Activated CD8-positive, alpha-beta T cell treated with anti-CD3 and anti-CD28 coated beads for 36 hours (primary cell): ENCODE results near the gene HOXC9. TPM values are rescaled to one million over a fixed set of nuclear protein-coding genes. Genes with fewer than 3 reads are reported as not detected.
A peak's percentile ranks its signal among the peaks of the same experiment; 100 is the strongest.

Source experiments
- ATAC-seq: fragments of 200-7000 bp; cut with Tn5 transposase; one replicate; pipeline ENCODE4 v1.10.0; 2021; ENCODE audit warnings: mild to moderate bottlenecking, moderate library complexity
- CTCF ChIA-PET: fragments of 350-600 bp; sonication (Branson Sonifier 250); formaldehyde crosslinking; loops from one replicate; lab custom pipeline; 2021; ENCODE audit warnings: antibody characterized with exemption; lab: Charles Lee
- POLR2A ChIA-PET: fragments of 350-600 bp; sonication (Branson Sonifier 250); formaldehyde crosslinking; loops from one replicate; lab custom pipeline; 2021; ENCODE audit warnings: antibody characterized with exemption; lab: Charles Lee
- DNase-seq: peaks from one replicate; pipeline ENCODE4 v3.0.0-alpha.2; 2020
- H3K27ac Mint-ChIP-seq: one replicate; pipeline ENCODE4 v1.8.0; 2021; ENCODE audit warnings: mild to moderate bottlenecking, mixed read lengths
- H3K27me3 Mint-ChIP-seq: one replicate; pipeline ENCODE4 v1.8.0; 2021; ENCODE audit warnings: mixed read lengths
- H3K36me3 Mint-ChIP-seq: one replicate; pipeline ENCODE4 v1.8.0; 2021; ENCODE audit warnings: low read depth, mixed read lengths
- H3K4me1 Mint-ChIP-seq: one replicate; pipeline ENCODE4 v1.8.0; 2021; ENCODE audit warnings: low read depth, mixed read lengths
- H3K4me3 Mint-ChIP-seq: one replicate; pipeline ENCODE4 v1.8.0; 2021; ENCODE audit warnings: mild to moderate bottlenecking, moderate library complexity, mixed read lengths
- H3K9me3 Mint-ChIP-seq: one replicate; pipeline ENCODE4 v1.8.0; 2021; ENCODE audit warnings: mixed read lengths
- intact Hi-C: fragments of 100-400 bp; cut with micrococcal nuclease; formaldehyde crosslinking; loops from one replicate; pipeline ENCODE4 v1.10.0; 2022
- microRNA-seq: library from miRNA; unstranded; fragments of <30 nt; microRNA quantifications from one replicate; pipeline ENCODE4 v1.2.0, GENCODE V29; 2022; ENCODE audit warnings: borderline microRNAs expressed, borderline replicate concordance
- total RNA-seq, 2 experiments: library from RNA; stranded (reverse); gene quantifications; one replicate each; pipeline ENCODE4 v1.2.3, GENCODE V29; 2021
- TF ChIP-seq, protein P1 (sequence below): fragments of 200-600 bp; IDR thresholded peaks from one replicate; pipeline ENCODE4 v1.8.0; 2022; ENCODE audit warnings: antibody characterized with exemption, mild to moderate bottlenecking

HOXC9 gene
- total RNA-seq, 2 experiments from 2014 or later: not detected

DNA sequence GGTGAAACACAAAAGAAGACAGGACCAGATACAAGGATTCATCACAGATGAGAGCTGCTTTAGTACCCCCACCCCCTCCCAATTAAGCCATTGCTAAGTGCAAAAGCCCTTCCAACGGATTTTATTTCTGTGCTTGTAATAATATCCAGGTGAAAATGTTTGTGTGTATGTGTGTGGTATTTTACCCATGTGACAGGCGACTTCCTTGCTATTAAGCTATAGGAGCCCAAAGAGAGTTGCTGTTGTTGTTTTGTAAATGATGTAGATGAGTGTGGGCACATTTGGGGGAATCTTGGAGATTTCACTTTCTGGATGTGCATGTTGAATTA is 50.5 kb downstream of the HOXC9 start:
- ATAC-seq: no peak
- H3K4me3 Mint-ChIP-seq: no peak overlapping the region
- TF ChIP-seq, protein P1, sequence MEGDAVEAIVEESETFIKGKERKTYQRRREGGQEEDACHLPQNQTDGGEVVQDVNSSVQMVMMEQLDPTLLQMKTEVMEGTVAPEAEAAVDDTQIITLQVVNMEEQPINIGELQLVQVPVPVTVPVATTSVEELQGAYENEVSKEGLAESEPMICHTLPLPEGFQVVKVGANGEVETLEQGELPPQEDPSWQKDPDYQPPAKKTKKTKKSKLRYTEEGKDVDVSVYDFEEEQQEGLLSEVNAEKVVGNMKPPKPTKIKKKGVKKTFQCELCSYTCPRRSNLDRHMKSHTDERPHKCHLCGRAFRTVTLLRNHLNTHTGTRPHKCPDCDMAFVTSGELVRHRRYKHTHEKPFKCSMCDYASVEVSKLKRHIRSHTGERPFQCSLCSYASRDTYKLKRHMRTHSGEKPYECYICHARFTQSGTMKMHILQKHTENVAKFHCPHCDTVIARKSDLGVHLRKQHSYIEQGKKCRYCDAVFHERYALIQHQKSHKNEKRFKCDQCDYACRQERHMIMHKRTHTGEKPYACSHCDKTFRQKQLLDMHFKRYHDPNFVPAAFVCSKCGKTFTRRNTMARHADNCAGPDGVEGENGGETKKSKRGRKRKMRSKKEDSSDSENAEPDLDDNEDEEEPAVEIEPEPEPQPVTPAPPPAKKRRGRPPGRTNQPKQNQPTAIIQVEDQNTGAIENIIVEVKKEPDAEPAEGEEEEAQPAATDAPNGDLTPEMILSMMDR: no peak
- peaks cover 33% of the 10 kb centered on the region for H3K4me1 Mint-ChIP-seq
- peaks cover 77% of the 10 kb centered on the region for H3K27me3 Mint-ChIP-seq
- intact Hi-C loops: no loop called here
- ChIA-PET CTCF (interaction anchor here (0.9 to 2.7 kb wide), 7 partner anchors 10 to 164 kb away, joined by 3 to 16 read pairs (median 3); partner anchors contain the start of gene HOXC5), POLR2A (no interaction called here)
- no peaks in the 10 kb centered on the region for H3K9me3 Mint-ChIP-seq
- no peak for DNase-seq
- no peak overlapping the region for H3K27ac Mint-ChIP-seq
- H3K36me3 Mint-ChIP-seq: no peaks in the 10 kb centered on the region

DNA sequence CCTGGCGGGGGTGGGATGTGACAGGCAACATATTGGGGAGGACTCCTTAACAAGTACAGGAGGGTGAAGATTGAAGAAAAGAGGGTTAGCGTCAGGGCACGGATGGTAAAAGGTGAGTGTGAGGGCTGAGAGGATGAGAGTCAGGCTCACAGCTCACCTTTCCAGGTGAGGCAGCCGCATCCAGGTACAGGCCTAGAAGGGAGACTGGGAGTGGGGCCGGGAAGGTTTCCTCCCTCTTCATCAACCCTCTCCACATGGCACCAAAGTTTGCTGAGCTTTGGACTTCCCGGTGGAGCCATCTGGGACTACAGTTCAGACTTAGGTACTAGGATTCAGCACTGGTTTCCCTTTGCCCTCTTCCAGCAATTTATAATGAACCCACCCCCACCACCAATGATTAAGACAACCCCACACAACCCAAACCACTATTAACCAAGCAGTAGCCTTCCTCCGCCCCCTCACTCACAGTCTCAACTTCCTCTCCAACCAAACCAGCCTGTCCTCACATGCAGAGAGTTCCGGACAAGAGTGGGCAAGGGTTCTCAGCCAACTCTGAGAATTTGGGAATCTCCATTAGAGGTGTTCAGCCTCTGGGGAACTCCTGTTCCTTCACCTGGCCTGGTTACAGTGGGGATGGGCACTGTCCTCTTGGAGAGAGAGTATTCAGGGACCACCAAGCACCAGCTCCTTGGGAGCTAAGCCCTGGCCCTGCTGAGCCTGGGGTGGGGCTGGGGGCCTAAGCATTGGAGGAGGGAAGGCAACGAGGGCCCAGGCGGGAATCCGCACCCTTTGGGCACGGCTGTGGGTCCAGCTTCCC is 51.3 kb downstream of the HOXC9 start:
- ATAC-seq (no peak), DNase-seq (no peak)
- no peaks in the 10 kb centered on the region for H3K36me3 Mint-ChIP-seq
- TF ChIP-seq, protein P1: no peak
- H3K4me1 Mint-ChIP-seq: peaks cover 33% of the 10 kb centered on the region
- CTCF ChIA-PET: interaction anchor here (0.9 to 2.7 kb wide), 7 partner anchors 10 to 156 kb away, joined by 3 to 16 read pairs (median 3); partner anchors contain the start of gene HOXC5
- peaks cover 75% of the 10 kb centered on the region for H3K27me3 Mint-ChIP-seq
- no peak overlapping the region for H3K27ac Mint-ChIP-seq
- H3K9me3 Mint-ChIP-seq: no peaks in the 10 kb centered on the region
- intact Hi-C loops: no loop called here
- POLR2A ChIA-PET: no interaction called here
- H3K4me3 Mint-ChIP-seq: no peak overlapping the region

DNA sequence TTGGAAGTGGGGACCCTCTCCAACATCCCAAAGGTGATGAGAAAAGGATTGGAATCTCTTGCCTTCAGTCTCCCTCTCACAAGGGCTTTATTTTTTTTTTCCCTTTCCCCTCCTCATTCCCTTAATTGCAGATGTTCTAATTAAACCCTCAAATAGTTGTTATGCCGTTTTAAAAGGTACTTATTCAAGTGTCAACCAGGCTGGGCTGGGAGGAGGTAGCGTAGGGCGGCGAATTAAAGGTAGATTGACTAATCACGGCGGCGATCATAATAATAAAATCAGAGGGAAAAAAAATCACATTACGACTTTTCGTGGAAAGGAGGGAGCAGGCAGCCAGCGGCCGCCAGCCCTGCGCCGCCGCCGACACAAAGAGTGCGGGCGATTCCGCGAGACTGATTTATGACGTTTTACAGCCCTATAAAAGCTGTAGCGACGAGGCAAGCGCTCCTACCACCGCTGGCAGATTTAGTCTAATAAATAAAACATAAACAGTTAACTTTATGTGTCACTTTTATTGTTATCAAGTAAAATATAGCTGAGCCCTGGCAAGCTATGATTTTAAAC is 52.0 kb downstream of the HOXC9 start:
- H3K4me3 Mint-ChIP-seq: no peak overlapping the region
- no peak for DNase-seq
- intact Hi-C loops: no loop called here
- no peak for ATAC-seq
- no peaks in the 10 kb centered on the region for H3K36me3 Mint-ChIP-seq
- H3K27me3 Mint-ChIP-seq: peaks cover 69% of the 10 kb centered on the region
- TF ChIP-seq, protein P1: no peak
- H3K4me1 Mint-ChIP-seq: peaks cover 31% of the 10 kb centered on the region
- POLR2A ChIA-PET: no interaction called here
- H3K27ac Mint-ChIP-seq: no peak overlapping the region
- H3K9me3 Mint-ChIP-seq: no peaks in the 10 kb centered on the region
- CTCF ChIA-PET: interaction anchor here (0.5 to 3.1 kb wide), 8 partner anchors 8 to 308 kb away, joined by 3 to 31 read pairs (median 6); partner anchors contain the start of gene HOXC5

DNA sequence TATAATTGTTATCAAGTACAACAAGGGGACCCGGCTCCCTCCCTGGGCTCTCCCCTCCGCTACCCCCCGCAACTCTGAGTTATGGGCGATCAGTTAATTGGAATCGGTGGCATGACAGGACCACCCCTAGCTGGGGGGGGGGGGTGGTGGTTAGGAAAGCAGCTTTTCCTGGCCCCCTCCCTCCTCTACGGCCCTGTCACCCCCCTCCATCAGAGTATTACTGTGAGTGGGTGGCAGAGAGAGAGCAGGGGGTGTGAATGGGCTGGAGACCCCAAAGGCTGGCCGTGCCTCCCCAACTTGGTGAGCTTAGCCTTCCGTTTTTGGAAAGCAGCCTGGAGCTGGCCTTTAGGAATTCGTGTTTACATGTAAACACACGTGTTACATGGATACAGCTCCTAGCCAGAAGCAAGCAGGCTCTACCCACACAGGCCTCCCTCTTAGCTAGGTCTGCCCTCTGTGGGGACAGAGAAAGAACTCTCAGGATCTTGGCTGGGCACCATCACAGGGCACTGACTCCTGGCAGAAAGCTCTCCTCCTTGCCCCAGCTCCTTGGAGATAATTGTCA is 52.6 kb downstream of the HOXC9 start:
- Mint-ChIP-seq H3K27me3 (peaks cover 68% of the 10 kb centered on the region), H3K36me3 (no peaks in the 10 kb centered on the region), H3K4me1 (peaks cover 30% of the 10 kb centered on the region), H3K27ac (peak overlapping the region; percentile 82), H3K9me3 (no peaks in the 10 kb centered on the region), H3K4me3 (peak overlapping the region; percentile 73)
- CTCF ChIA-PET: interaction anchor here (0.5 to 3.1 kb wide), 11 partner anchors 8 to 309 kb away, joined by 3 to 31 read pairs (median 5); partner anchors contain the start of gene HOXC5
- TF ChIP-seq, protein P1: no peak
- DNase-seq (no peak), ATAC-seq (peak; percentile 7)
- intact Hi-C loops: no loop called here
- POLR2A ChIA-PET: no interaction called here

Small RNAs within 50 kb of the gene (microRNA-seq; reads per million reads assigned to microRNA genes)
- gene MIR196A2 (2.4 reads per million), gene MIR615 (not detected)

Other genes starting within 250 kb of the HOXC9 start
- gene CISTR, start 248.2 kb upstream of the HOXC9 start, total RNA-seq: not detected
- not detected for gene HOXC13, start 61.3 kb upstream of the HOXC9 start, total RNA-seq
- gene HOXC12, start 45.3 kb upstream of the HOXC9 start, total RNA-seq: not detected
- not detected for gene HOXC11, start 27.0 kb upstream of the HOXC9 start, total RNA-seq
- not detected for gene HOTAIR, start 25.2 kb upstream of the HOXC9 start, total RNA-seq
- gene HOXC10, start 15.0 kb upstream of the HOXC9 start, total RNA-seq: not detected
- gene HOXC8, start 8.8 kb downstream of the HOXC9 start, total RNA-seq: not detected
- gene HOXC6, start 28.3 kb downstream of the HOXC9 start, total RNA-seq: not detected
- not detected for gene HOXC5, start 32.9 kb downstream of the HOXC9 start, total RNA-seq
- 1 to 10 TPM in 1 of 2 experiments, under 1 TPM in 1; 0.89 to 1.2 TPM for gene HOXC4, start 53.7 kb downstream of the HOXC9 start, total RNA-seq
- gene SMUG1, start 188.8 kb downstream of the HOXC9 start, total RNA-seq: 10 to 100 TPM; 20.1 to 23.9 TPM